ENCODE results near the gene AGBL2.

Gene AGBL2

DNA sequence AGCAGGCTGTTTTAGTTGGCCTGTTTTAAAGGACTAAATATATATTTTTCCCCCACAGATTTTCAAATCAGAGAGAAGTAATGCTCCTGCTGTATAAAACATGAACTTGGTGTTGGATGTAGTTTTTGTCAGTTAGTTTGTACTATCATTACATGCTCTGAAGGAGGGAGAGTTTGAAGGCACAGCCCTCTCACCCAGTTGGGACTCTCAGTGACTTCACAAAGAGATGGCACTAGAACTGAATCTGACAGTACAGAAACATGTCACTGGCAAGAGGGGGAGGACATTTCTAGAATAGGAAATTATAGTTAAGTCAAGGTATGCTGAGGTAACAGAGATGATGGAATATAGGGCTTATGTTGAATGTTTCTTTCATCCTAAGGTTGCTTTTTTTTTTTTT lies 99.9 kb downstream of the AGBL2 start:
- in situ Hi-C loops (cut with HindIII; ENCODE audit: low pct_ligation_motif_present, low sequenced_read_pairs): no loop called here
- Histone ChIP-seq H3K27me3 (replicated peaks) (no peaks in the 10 kb centered on the region), H3K36me3 (replicated peaks) (peaks cover 15% of the 10 kb centered on the region), H3K27ac (no peak overlapping the region), H3K4me3 (ENCODE audit: low read depth, low read length) (no peak overlapping the region)
- TF ChIP-seq, protein P1, sequence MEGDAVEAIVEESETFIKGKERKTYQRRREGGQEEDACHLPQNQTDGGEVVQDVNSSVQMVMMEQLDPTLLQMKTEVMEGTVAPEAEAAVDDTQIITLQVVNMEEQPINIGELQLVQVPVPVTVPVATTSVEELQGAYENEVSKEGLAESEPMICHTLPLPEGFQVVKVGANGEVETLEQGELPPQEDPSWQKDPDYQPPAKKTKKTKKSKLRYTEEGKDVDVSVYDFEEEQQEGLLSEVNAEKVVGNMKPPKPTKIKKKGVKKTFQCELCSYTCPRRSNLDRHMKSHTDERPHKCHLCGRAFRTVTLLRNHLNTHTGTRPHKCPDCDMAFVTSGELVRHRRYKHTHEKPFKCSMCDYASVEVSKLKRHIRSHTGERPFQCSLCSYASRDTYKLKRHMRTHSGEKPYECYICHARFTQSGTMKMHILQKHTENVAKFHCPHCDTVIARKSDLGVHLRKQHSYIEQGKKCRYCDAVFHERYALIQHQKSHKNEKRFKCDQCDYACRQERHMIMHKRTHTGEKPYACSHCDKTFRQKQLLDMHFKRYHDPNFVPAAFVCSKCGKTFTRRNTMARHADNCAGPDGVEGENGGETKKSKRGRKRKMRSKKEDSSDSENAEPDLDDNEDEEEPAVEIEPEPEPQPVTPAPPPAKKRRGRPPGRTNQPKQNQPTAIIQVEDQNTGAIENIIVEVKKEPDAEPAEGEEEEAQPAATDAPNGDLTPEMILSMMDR (IDR thresholded peaks at IDR 0.05; ENCODE audit: low read depth, low read length, missing control alignments): no peak
- DNase-seq: no peak

DNA sequence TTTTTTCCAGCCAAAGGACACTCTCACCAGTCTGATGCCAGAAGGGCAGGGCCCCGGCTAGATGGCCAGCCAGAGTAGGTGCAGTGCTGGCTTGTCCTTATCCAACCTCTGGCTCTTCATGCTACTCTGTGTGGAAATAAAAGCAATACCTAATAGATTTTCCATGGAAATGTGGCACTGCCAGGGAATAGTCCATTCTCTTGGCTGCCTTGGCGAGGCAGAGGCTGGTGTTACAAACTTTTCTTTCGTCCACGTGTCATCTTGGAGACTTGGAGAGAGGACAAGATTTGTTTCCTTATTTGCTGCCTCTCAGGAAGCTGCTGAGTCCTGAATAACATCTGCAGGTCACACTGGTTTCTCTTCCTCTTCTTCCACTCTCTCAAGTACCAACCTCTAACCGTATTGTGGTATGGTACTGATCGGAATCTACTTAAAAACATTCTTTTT lies 103.8 kb downstream of the AGBL2 start:
- no peak overlapping the region for H3K4me3 ChIP-seq (ENCODE audit: low read depth, low read length)
- no peak overlapping the region for H3K27ac ChIP-seq
- DNase-seq: no peak
- no peaks in the 10 kb centered on the region for H3K27me3 ChIP-seq (replicated peaks)
- peaks cover 2% of the 10 kb centered on the region for H3K36me3 ChIP-seq (replicated peaks)
- in situ Hi-C loops (cut with HindIII; ENCODE audit: low pct_ligation_motif_present, low sequenced_read_pairs): no loop called here
- TF ChIP-seq, protein P1 (IDR thresholded peaks at IDR 0.05; ENCODE audit: low read depth, low read length, missing control alignments): no peak

DNA sequence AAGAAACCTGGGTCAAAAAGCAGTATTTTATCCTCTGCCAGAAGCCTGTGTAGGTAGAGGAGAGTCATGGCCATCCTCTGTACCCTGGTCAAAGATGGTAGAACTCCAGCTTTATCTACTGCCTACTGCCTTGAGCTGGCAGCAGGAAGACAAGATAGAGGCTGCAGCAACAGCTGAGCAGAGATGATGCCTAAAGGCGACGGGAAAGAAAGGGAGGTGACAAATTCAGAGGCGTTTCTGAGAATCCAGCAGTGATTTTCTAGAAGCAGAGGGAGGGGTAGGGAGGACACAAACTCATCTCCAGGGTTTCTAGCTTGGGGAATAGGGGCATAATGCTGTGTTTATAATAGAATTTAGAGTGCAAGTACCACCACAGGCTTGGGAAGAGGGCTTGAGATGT lies 105.5 kb downstream of the AGBL2 start:
- DNase-seq: no peak
- in situ Hi-C loops (cut with HindIII; ENCODE audit: low pct_ligation_motif_present, low sequenced_read_pairs): no loop called here
- TF ChIP-seq, protein P1 (IDR thresholded peaks at IDR 0.05; ENCODE audit: low read depth, low read length, missing control alignments): no peak
- H3K27ac ChIP-seq: no peak overlapping the region
- H3K36me3 ChIP-seq (replicated peaks): peaks cover 2% of the 10 kb centered on the region
- H3K4me3 ChIP-seq (ENCODE audit: low read depth, low read length): no peak overlapping the region
- H3K27me3 ChIP-seq (replicated peaks): no peaks in the 10 kb centered on the region

All from brain microvascular endothelial cell (primary cell).